Hematopoietic multipotent progenitor cell treated with erythropoietin and hydrocortisone succinate and interleukin-3 and kit ligand, for 8 days (in vitro differentiated cells): ENCODE measurements around the gene SLC22A6.
"Not testable (repeated sequence)": the region's sequence is repeated elsewhere in the genome, so short reads cannot be mapped to it uniquely, and the experiment has no call there.

ENCODE experiments used
- DNase-seq: peaks from one replicate; pipeline ENCODE4 v3.0.0-alpha.2; 2015

SLC22A6 gene

GRCh38 chr11:62983536-62984199, 1.1 kb downstream of the SLC22A6 start:
- DNase-seq: no peak

GRCh38 chr11:62981743-62982142, 3.0 kb downstream of the SLC22A6 start:
- DNase-seq: no peak

DNA sequence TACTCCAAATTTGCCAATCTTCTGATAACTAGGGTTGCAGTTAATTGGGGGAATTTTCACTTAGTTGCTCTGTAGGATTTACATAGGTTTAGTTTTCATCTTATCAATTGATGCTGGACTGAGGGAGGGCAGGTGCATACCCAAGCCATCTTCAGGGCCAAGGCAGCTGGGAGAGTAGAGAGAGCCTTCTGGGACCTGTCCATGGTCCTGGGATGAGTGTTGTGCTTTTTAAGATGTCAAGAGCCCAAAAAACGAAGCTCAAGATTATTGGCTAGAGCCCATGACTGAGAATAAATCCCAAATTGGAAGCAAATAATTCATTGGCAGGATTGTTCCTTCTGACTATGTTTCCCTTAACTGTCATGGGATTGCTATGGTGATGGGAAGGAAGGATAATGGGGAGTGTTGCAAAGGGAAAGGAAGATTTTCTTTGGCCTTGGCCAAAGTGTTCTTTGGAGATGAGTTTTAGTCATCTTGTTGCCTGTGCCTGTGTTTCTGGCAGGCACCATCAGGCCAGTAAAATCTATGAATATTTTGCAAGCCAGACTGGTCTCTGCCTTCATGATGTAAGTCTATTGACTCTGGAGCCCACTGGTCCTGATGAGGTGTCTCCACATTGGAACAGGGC, 4.5 kb downstream of the SLC22A6 start:
- DNase-seq: no peak

GRCh38 chr11:62976109-62976508, 8.7 kb downstream of the SLC22A6 start:
- peak; percentile 15 for DNase-seq

GRCh38 chr11:62974848-62975522, 9.8 kb downstream of the SLC22A6 start:
- DNase-seq: peak; percentile 55

- DNase-seq: peak; percentile 43
Measured at GRCh38 chr11:62965574-62965973, 19.2 kb downstream of the SLC22A6 start.

GRCh38 chr11:62962391-62962790, 22.4 kb downstream of the SLC22A6 start:
- no peak for DNase-seq

DNA sequence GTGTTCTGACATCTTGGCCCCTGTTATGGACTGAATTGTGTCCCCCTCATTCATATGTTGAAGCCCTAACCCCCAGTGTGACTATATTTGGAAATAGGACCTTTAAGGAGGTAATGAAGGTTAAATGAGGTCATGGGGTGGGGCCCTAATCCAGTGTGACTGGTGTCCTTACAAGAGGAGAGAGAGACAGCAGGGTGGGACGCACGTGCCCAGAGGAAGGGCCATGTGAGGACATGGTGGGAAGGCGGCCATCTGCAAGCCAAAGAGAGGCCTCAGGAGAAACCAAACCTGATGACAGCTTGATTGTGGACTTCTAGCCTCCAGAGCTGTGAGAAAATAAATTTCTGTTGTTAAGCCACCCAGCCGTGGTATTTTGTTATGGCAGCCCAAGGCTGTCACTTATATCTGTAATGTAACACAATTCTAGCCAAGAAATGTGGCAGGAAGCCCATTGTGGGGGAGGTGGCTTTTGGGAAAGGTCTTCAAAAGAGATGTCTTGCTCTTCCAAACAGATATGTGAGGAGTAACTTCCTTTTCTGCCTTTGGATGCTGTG, 23.7 kb downstream of the SLC22A6 start:
- DNase-seq: no peak

GRCh38 chr11:62959422-62959980, 25.3 kb downstream of the SLC22A6 start:
- DNase-seq: no peak

- no peak for DNase-seq
Measured at GRCh38 chr11:62958547-62959421, 26.0 kb downstream of the SLC22A6 start.

GRCh38 chr11:62957147-62957546, 27.6 kb downstream of the SLC22A6 start:
- DNase-seq: no peak

DNA sequence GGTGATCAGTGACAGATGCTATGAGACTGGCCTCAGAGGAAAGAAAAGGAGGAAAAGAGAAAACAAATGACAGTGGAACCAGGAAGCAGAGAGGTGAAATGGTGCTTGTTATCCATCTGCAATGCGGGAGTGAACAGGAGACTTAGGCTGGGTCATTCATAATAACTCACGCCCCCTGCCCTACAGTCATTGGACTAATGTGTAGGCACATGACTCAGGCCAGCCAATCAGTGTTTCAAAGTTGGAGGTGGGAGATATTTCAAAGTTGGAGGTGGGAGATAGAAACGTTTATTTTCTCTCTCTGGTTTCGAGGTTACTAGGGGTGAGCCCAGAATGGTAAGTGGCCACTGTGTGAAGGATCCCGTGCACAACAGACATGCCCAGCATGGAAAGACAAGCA, 30.3 kb downstream of the SLC22A6 start:
- no peak for DNase-seq

DNA sequence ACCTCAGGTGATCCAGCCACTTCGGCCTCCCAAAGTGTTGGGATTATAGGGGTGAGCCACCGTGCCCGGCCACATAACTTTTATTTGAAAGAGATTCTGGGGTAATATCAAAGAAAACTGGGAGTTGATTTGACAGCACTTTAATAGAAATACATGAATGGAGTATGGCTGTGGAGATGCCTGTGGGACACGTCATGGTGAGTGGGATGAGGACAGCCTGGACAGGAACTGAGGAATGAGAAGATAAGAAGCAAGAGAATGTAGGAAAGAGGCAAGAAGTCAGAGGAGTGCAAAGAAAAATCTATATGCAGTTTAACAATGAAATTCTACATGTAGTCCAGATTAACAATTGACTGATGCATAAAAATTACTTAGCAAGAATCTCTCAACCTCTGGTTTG, 31.0 kb downstream of the SLC22A6 start:
- no peak for DNase-seq

DNA sequence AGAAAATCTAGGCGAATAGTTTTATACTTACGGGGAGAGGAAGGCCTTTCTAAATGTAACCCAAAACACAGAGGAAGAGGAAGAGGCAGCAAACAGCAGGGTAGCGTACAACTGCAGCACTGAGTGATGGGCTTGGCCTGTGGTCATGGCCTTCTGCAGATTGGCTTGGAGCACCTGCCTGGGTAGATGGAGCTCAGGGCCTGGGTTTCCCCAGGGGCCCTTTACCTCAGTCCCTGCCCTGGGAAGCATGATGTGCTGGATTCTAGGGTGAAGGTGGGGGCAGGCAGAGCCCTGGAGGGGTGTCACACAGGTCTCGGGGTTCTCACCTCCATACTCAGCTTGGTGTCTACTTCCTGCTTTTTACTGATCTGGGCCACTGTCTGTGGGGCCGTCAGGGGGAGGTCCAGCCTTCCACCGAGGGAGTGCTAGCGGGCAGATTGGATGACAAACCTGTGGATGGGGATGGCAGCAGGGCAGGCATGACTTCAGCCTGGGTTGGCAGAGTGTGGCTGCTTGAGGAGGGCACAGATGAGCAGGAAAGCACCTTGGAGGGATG, 35.9 kb downstream of the SLC22A6 start:
- no peak for DNase-seq

- DNase-seq: not testable (repeated sequence)
Measured at GRCh38 chr11:62945538-62945937, 39.2 kb downstream of the SLC22A6 start.

- not testable (repeated sequence) for DNase-seq
Measured at GRCh38 chr11:62937528-62937927, 47.2 kb downstream of the SLC22A6 start.

- DNase-seq: no peak
Measured at GRCh38 chr11:62934496-62934785, 50.3 kb downstream of the SLC22A6 start.

- no peak for DNase-seq
Measured at GRCh38 chr11:62933750-62934495, 50.8 kb downstream of the SLC22A6 start.

DNA sequence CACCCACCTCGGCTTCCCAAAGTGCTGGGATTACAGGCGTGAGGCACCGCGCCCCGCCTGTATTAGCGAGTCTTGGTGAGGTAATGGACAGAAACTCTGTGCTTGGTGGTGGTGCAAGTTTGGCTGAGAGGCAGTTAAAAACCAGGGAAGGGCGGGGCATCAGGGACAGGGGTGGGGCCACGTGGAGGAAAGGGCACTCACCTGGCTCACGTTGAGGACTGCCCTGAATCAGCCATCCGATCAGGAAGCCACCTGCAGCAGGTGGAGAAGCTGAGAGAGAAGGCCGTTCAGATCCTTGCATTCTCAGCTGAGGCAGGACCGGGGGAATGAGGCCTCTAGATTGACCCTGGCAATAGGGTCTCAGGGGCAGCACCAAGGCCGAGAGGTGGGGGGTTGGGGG, 51.5 kb downstream of the SLC22A6 start:
- no peak for DNase-seq

GRCh38 chr11:62931499-62932278, 53.1 kb downstream of the SLC22A6 start:
- no peak for DNase-seq

- no peak for DNase-seq
Measured at GRCh38 chr11:62930666-62931065, 54.1 kb downstream of the SLC22A6 start.
